HEK293 (cell line): ENCODE data around the gene UBR1.

Experiments used
- CTCF ChIA-PET: fragments of 350-600 bp; formaldehyde crosslinking; extraction: SDS; loops from one replicate; lab custom pipeline; 2021; ENCODE audit warnings: antibody characterized with exemption; lab: Yijun Ruan, JAX
- POLR2A ChIA-PET: fragments of 300-600 bp; formaldehyde crosslinking; extraction: SDS; loops from one replicate; lab custom pipeline; 2020; ENCODE audit warnings: antibody characterized with exemption, inconsistent platforms; lab: Yijun Ruan, JAX
- H3K27ac ChIP-seq: fragments of 200-500 bp; sonication (Bioruptor generic); 2 replicates; pipeline ENCODE4 v1.5.1; 2014; ENCODE audit warnings: low read depth, low read length, control low read depth, inconsistent platforms; ENCODE audit errors: extremely low read depth
- H3K36me3 ChIP-seq, 2 experiments: fragments of 200-500 bp in 1 of 2; sonication (Bioruptor generic) in 1 of 2; 1 replicate in 1 of 2; 2 replicates in 1 of 2; pipeline ENCODE4 v1.5.1; 2014 to 2017; ENCODE audit warnings: inconsistent platforms in 2 of 2, low read length in 2 of 2; ENCODE audit not compliant: control insufficient read depth in 2 of 2, insufficient read depth in 1 of 2
- H3K4me1 ChIP-seq: fragments of 200-500 bp; sonication (Bioruptor generic); 2 replicates; pipeline ENCODE4 v1.5.1; 2014; ENCODE audit warnings: mild to moderate bottlenecking, low read length, inconsistent platforms; ENCODE audit not compliant: control insufficient read depth, insufficient read depth
- H3K4me3 ChIP-seq: 2 replicates; pipeline ENCODE4 v1.5.1; 2011; ENCODE audit warnings: low read depth, mild to moderate bottlenecking, control low read depth, low read length, moderate library complexity
- H3K9me3 ChIP-seq: fragments of 200-500 bp; sonication (Bioruptor generic); 2 replicates; pipeline ENCODE4 v1.5.1; 2014; ENCODE audit warnings: low read depth, low read length, inconsistent platforms; ENCODE audit not compliant: control insufficient read depth, insufficient read depth
- FEZF1 ChIP-seq: fragments of 450-650 bp; formaldehyde crosslinking; IDR thresholded peaks from 2 replicates; pipeline ENCODE4 v1.5.1; 2016; ENCODE audit warnings: missing biosample characterization, missing genetic modification characterization
- HOXC10 ChIP-seq: sonication (generic); formaldehyde crosslinking; IDR thresholded peaks from 2 replicates; pipeline ENCODE4 v1.8.1; 2023; ENCODE audit warnings: mild to moderate bottlenecking, missing genetic modification reagents
- INSM2 ChIP-seq: fragments of 450-650 bp; formaldehyde crosslinking; IDR thresholded peaks from 2 replicates; pipeline ENCODE4 v1.5.1; 2016; ENCODE audit warnings: missing biosample characterization, missing genetic modification characterization
- ZBTB11 ChIP-seq: fragments of 450-650 bp; formaldehyde crosslinking; conservative IDR thresholded peaks from 2 replicates; pipeline ENCODE4 v1.5.1; 2016; ENCODE audit warnings: low read depth, missing biosample characterization, missing genetic modification characterization
- ZBTB44 ChIP-seq: fragments of 450-650 bp; IDR thresholded peaks from 2 replicates; pipeline ENCODE4 v1.5.1; 2018; ENCODE audit warnings: missing biosample characterization, mild to moderate bottlenecking, missing genetic modification characterization
- ZFP41 ChIP-seq: fragments of 450-650 bp; formaldehyde crosslinking; IDR thresholded peaks from 2 replicates; pipeline ENCODE4 v1.5.1; 2016; ENCODE audit warnings: missing biosample characterization, missing genetic modification characterization, borderline replicate concordance
- ZNF48 ChIP-seq: fragments of 450-650 bp; formaldehyde crosslinking; IDR thresholded peaks from 2 replicates; pipeline ENCODE4 v1.5.1; 2016; ENCODE audit warnings: missing biosample characterization, missing genetic modification characterization
- ZNF571 ChIP-seq: fragments of 450-650 bp; formaldehyde crosslinking; IDR thresholded peaks from 2 replicates; pipeline ENCODE4 v1.5.0; 2017; ENCODE audit warnings: missing biosample characterization, missing genetic modification characterization

UBR1 gene

GRCh38 chr15:43095708-43096347 is 10.0 kb downstream of the UBR1 start (continued):
- TF ChIP-seq ZBTB44 (tag by site-specific recombination): no peak
- TF ChIP-seq, all 188 proteins: peak for 0

- ChIA-PET CTCF (interaction anchor here (1.3 kb wide), 1 partner anchor 9 kb away, joined by 7 read pairs; no protein-coding TSS in a partner anchor), POLR2A (interaction anchor here (0.7 to 1.0 kb wide), 2 partner anchors 11 to 33 kb away, joined by 3 to 5 read pairs; no protein-coding TSS in a partner anchor)
- H3K4me3 ChIP-seq: no peak overlapping the region
- H3K9me3 ChIP-seq: no peaks in the 10 kb centered on the region
- H3K4me1 ChIP-seq: no peaks in the 10 kb centered on the region
- TF ChIP-seq ZFP41 (no peak), FEZF1 (tag by site-specific recombination) (peak; percentile 42; the same call in 1 of the 2 replicates)
- TF ChIP-seq, all 188 proteins: peak for 1
- Histone ChIP-seq H3K27ac (no peak overlapping the region), H3K36me3 (peaks cover 3 to 17% of the 10 kb centered on the region in 2 experiments; a peak in 2 of 3 replicates)
Measured at GRCh38 chr15:43095243-43095642, 10.6 kb downstream of the UBR1 start.

GRCh38 chr15:43094416-43095030 is 11.3 kb downstream of the UBR1 start:
- ChIA-PET POLR2A (interaction anchor here (1.0 kb wide), 1 partner anchor 12 kb away, joined by 3 read pairs; no protein-coding TSS in a partner anchor), CTCF (interaction anchor here (1.3 kb wide), 1 partner anchor 10 kb away, joined by 7 read pairs; no protein-coding TSS in a partner anchor)
- TF ChIP-seq ZBTB11 (tag by site-specific recombination): no peak
- H3K4me1 ChIP-seq: no peaks in the 10 kb centered on the region
- H3K4me3 ChIP-seq: no peak overlapping the region
- no peaks in the 10 kb centered on the region for H3K9me3 ChIP-seq
- H3K27ac ChIP-seq: no peak overlapping the region
- H3K36me3 ChIP-seq: peaks cover 0 to 11% of the 10 kb centered on the region in 2 experiments; a peak in 1 of 3 replicates

GRCh38 chr15:43093026-43093425 is 12.8 kb downstream of the UBR1 start:
- TF ChIP-seq ZNF571: no peak
- no peak for TF ChIP-seq INSM2 (tag by site-specific recombination)
- TF ChIP-seq ZNF48: no peak
- no peak for TF ChIP-seq HOXC10
- CTCF ChIA-PET: interaction anchor here (0.7 kb wide), 1 partner anchor 356 kb away, joined by 3 read pairs; the partner anchor contains the start of gene CDAN1
- H3K9me3 ChIP-seq: no peaks in the 10 kb centered on the region

More at GRCh38 chr15:43093026-43093425, 12.8 kb downstream of the UBR1 start:
- no peaks in the 10 kb centered on the region for H3K4me1 ChIP-seq
- H3K4me3 ChIP-seq: no peak overlapping the region
- H3K27ac ChIP-seq: no peak overlapping the region
- POLR2A ChIA-PET: no interaction called here
- peaks cover 0 to 10% of the 10 kb centered on the region in 2 experiments; a peak in 1 of 3 replicates for H3K36me3 ChIP-seq
